GM18868 (cell line): ENCODE results near the gene SRPX.
A peak's percentile ranks its signal among the peaks of the same experiment; 100 is the strongest.

Experiments used
- ATAC-seq: cut with Tn5 transposase; IDR thresholded peaks from one replicate; pipeline ENCODE4 v1.9.1; 2021; ENCODE audit warnings: mild to moderate bottlenecking, moderate library complexity; ENCODE audit not compliant: unreplicated experiment

The SRPX gene

GRCh38 chrX:38142610-38143009 lies 78.1 kb downstream of the SRPX start:
- ATAC-seq, result no peak

DNA sequence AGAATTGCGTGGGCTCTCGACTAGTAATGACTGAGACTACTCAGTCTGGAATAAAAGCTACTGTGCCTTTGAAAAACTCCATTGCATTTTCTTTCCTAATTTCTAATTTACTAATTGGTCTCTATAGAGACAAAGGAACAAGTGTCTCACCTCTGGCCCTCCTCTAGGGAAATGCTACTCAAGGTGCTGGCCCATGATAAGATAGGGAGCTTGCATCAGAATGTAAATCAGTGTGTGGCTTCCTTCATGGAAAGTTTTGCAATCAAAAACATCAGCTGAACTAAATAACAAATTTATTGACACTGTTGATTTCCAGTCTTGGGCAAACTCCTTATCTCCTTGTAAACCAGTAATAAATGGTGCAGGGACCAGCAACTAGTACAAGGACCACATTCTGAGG lies 81.8 kb downstream of the SRPX start:
- ATAC-seq, result no peak

- no peak for ATAC-seq
Measured at GRCh38 chrX:38138157-38138891, 82.3 kb downstream of the SRPX start.

GRCh38 chrX:38129366-38129765 lies 91.3 kb downstream of the SRPX start:
- no peak for ATAC-seq

DNA sequence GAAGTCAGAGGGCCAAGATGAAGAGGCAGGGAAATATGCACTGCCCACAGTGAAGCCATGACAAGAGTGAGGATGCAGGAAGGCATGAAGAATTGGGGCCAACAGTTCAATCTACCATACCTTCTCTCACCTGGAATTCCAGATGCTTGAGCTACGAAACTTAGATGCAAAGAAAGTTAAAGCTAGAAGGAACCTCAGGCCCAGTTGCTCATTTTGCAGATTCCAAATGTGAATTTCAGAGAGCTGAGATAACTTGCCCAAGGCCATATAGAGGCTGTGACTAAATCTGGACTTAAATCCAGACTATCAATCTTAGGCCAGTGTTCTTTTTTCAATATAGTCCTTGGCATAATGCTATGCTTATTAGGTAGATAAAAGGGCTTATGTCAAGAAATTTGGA lies 92.7 kb downstream of the SRPX start:
- ATAC-seq, result no peak

DNA sequence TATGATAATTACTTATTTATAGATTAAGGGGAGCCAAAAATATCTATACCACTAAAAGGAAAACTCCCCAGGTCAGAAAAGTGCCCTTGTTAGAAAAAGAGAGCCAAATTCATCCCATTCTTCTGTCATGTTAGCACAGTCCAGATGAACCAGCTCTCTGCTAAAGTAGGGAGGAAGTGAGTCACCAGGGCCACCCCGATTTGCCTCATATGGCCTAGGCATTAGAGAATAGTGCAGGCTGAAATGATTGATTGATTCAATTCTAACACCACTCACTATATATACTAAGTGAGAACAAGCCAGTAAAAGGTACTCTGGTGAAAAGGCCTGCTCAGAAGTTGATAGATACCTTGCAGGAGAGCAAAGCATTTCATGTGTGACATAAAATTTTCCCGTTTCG lies 94.5 kb downstream of the SRPX start:
- ATAC-seq, result no peak

DNA sequence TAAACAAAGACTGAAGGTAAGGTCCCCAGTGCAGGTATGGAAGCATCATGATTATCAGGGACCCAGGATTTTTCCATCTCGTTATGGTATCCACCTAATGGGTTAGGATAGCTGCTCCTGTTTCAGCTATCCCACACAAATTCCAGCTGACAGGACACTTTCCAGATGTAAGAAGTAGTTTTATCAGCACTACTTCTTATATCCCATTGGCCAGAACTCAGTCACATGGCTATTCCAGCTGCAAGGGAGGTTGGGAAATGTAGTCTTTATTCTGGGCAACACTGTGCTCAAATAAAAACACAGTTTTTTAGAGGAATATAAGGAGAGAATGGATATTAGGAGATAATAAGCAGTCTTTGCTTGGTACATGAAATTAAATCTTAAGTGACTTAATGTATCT lies 96.7 kb downstream of the SRPX start:
- ATAC-seq, result no peak

DNA sequence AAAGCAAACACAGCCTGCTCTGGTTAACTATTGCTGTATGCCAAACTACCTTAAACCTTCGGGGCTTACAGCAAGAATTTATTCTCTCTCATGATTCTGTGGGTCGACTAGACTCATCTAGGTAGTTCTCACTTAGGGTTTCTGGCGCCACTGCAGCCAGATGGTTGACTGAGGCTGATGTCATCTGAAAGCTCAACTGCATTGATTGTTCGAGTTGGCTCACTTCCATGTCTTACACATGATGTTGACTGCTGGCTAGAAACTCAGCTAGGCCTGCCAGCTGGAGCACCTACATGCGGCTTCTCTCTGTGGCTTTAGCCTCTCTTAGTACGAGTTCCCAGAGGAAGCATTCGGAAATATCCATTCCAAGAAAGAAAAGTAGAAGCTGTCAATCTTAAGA lies 103.2 kb downstream of the SRPX start:
- ATAC-seq, result no peak

GRCh38 chrX:38116706-38117105 lies 104.0 kb downstream of the SRPX start:
- no peak for ATAC-seq

DNA sequence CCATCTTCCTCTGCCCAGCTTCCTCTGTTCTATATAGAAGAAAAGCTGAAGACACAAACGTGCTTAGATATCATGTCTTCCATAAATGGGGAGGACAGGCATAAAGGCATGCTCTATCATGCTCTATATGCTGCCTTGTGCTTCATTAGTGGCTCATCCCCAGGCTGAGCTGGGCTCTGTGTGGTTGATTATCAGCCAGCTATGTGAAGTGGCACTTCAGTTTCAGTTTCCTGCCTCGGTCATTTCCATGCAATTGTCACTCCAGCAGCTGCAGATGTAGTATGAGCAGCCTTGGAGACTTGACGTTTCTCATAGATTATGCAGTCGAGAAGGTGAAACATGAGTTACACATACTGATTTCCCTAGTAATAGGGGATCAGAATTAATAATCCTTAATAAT lies 108.1 kb downstream of the SRPX start:
- peak; percentile 51 for ATAC-seq

DNA sequence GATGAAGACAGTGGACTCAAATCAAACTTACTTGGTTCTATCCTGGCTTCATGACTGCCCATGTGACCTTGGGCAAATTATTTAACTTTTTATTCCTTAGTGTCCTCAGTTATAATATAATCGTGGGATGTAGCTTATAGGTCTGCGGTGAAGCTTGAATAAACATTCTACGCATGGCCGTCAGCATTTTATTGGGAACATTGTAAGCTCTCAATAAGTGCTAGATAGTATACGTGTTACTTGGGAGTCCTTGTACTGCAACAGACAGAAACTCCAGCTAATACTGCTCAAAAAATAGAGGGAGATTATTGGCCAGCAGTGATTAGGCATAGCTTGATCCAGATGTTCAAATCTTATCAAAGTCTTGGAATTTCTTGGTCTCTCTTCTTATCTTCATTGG lies 109.5 kb downstream of the SRPX start:
- no peak for ATAC-seq

- ATAC-seq, result no peak
Measured at GRCh38 chrX:38110231-38110630, 110.4 kb downstream of the SRPX start.

DNA sequence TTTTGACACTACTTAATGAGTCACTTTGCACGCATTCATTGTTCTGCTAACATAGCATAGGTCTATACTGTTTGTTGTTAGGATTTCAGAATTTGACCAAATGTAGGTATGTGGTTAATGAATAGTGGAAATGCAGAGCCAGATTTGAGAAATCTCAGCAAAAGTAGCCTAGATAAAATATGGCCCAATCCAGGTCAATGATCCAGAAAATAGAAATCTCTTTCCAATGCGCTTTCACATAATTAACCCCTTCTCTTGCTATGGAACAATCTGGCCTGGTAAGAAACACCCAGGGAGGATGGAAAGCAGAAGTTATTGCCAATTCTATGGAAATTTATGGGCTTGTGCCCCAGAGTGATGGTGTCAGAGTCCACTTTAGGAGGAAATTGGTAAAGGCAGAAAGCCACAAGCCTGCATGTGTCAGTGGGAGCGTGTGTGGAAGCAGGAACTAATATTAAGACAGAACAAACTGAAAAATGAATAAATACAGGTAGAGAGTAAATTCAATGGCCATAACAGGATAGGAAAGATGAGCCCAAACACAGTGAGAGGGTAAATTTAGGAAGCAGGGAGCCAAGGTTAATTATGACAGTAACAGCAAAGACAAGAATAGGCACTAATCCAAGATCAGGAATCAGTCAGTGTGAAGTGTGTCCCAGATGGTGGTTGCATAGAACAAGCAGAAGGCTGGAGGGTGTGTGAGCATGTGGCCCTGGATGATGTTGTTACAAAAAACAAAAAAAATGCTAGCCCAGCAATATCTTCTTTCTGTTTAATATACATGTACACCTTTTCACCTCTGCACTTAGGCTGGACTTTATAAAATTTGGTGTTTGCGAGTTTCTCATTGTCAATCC lies 111.4 kb downstream of the SRPX start:
- ATAC-seq, result no peak

DNA sequence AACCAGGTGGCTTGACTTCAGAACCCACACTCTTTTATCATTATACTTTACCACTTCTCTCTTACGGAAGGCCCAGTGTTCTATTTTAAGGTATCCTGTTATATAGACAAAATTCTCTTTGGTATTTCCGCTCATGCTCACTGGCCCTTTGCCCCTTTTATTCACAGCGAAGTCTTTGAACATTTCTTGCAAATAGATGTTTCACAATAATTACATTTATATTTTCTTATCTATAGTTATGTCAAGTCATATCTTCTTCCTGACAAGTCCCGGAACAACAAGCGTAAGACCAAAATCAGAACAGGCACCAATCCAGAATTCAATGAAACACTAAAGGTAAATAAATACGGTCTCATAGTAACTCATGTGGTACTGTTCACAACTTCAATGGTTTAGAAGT lies 112.3 kb downstream of the SRPX start:
- ATAC-seq, result no peak

- no peak for ATAC-seq
Measured at GRCh38 chrX:38106991-38107655, 113.5 kb downstream of the SRPX start.

GRCh38 chrX:38105216-38105725 lies 115.4 kb downstream of the SRPX start:
- ATAC-seq, result no peak

- peak; percentile 88 for ATAC-seq
Measured at GRCh38 chrX:38103857-38104812, 116.5 kb downstream of the SRPX start.

GRCh38 chrX:38102875-38103274 lies 117.8 kb downstream of the SRPX start:
- ATAC-seq, result no peak

GRCh38 chrX:38102240-38102639 lies 118.4 kb downstream of the SRPX start:
- no peak for ATAC-seq

- ATAC-seq, result no peak
Measured at GRCh38 chrX:38099688-38100087, 121.0 kb downstream of the SRPX start.
